HUES6 (cell line): ENCODE measurements around the gene NUP210.

ENCODE experiments used
- H3K27ac ChIP-seq: 2 replicates; pipeline ENCODE4 v1.7.0; 2013; ENCODE audit warnings: low read depth, mild to moderate bottlenecking, low read length, inconsistent platforms
- H3K27me3 ChIP-seq: 2 replicates; pipeline ENCODE4 v1.6.1; 2013; ENCODE audit warnings: low read length; ENCODE audit not compliant: control insufficient read depth, insufficient read depth
- H3K36me3 ChIP-seq: 2 replicates; pipeline ENCODE4 v1.6.1; 2013; ENCODE audit warnings: low read length; ENCODE audit not compliant: control insufficient read depth, insufficient read depth
- H3K4me1 ChIP-seq: 2 replicates; pipeline ENCODE4 v1.6.1; 2013; ENCODE audit warnings: low read length; ENCODE audit not compliant: control insufficient read depth, insufficient read depth
- H3K4me3 ChIP-seq: 2 replicates; pipeline ENCODE4 v1.5.1; 2013; ENCODE audit warnings: low read depth, low read length
- H3K9ac ChIP-seq: one replicate; pipeline ENCODE4 v1.6.1; 2013; ENCODE audit warnings: mild to moderate bottlenecking, low read length
- H3K9me3 ChIP-seq: 2 replicates; pipeline ENCODE4 v1.6.1; 2013; ENCODE audit warnings: low read depth, low read length; ENCODE audit not compliant: control insufficient read depth, insufficient read depth

NUP210 gene

GRCh38 chr3:13403847-13404246 is 16.3 kb downstream of the NUP210 start:
- Histone ChIP-seq H3K27me3 (no peaks in the 10 kb centered on the region), H3K4me1 (no peaks in the 10 kb centered on the region; the same call in 1 of the 2 replicates), H3K27ac (no peak overlapping the region), H3K4me3 (no peak overlapping the region), H3K9me3 (peaks cover 9% of the 10 kb centered on the region; the same call in 1 of the 2 replicates), H3K9ac (no peak overlapping the region), H3K36me3 (no peaks in the 10 kb centered on the region)

- H3K36me3 ChIP-seq: no peaks in the 10 kb centered on the region
- H3K4me3 ChIP-seq: no peak overlapping the region
- H3K27me3 ChIP-seq: no peaks in the 10 kb centered on the region
- peaks cover 5% of the 10 kb centered on the region; the same call in 1 of the 2 replicates for H3K9me3 ChIP-seq
- H3K4me1 ChIP-seq: no peaks in the 10 kb centered on the region; the same call in 1 of the 2 replicates
- H3K9ac ChIP-seq: no peak overlapping the region
- H3K27ac ChIP-seq: no peak overlapping the region
Observed at GRCh38 chr3:13403213-13403819, 16.8 kb downstream of the NUP210 start.

- Histone ChIP-seq H3K27ac (no peak overlapping the region), H3K27me3 (no peaks in the 10 kb centered on the region), H3K4me1 (no peaks in the 10 kb centered on the region; the same call in 1 of the 2 replicates), H3K9me3 (no peaks in the 10 kb centered on the region), H3K4me3 (no peak overlapping the region), H3K9ac (no peak overlapping the region), H3K36me3 (peaks cover 11% of the 10 kb centered on the region)
Observed at GRCh38 chr3:13401149-13401548, 19.0 kb downstream of the NUP210 start.

- Histone ChIP-seq H3K9ac (no peak overlapping the region), H3K27ac (no peak overlapping the region), H3K9me3 (no peaks in the 10 kb centered on the region), H3K27me3 (no peaks in the 10 kb centered on the region), H3K4me3 (no peak overlapping the region), H3K4me1 (no peaks in the 10 kb centered on the region; the same call in 1 of the 2 replicates), H3K36me3 (peaks cover 18% of the 10 kb centered on the region)
Observed at GRCh38 chr3:13400114-13400673, 19.9 kb downstream of the NUP210 start.

GRCh38 chr3:13399603-13400002 is 20.5 kb downstream of the NUP210 start:
- Histone ChIP-seq H3K4me3 (no peak overlapping the region), H3K36me3 (peaks cover 22% of the 10 kb centered on the region), H3K4me1 (no peaks in the 10 kb centered on the region; the same call in 1 of the 2 replicates), H3K27me3 (no peaks in the 10 kb centered on the region), H3K9ac (no peak overlapping the region), H3K27ac (no peak overlapping the region), H3K9me3 (no peaks in the 10 kb centered on the region)

- no peaks in the 10 kb centered on the region for H3K9me3 ChIP-seq
- H3K4me1 ChIP-seq: no peaks in the 10 kb centered on the region
- H3K27ac ChIP-seq: no peak overlapping the region
- no peak overlapping the region for H3K4me3 ChIP-seq
- no peak overlapping the region for H3K9ac ChIP-seq
- peaks cover 40% of the 10 kb centered on the region for H3K36me3 ChIP-seq
- no peaks in the 10 kb centered on the region for H3K27me3 ChIP-seq
Observed at GRCh38 chr3:13397316-13397715, 22.8 kb downstream of the NUP210 start.

- Histone ChIP-seq H3K4me1 (no peaks in the 10 kb centered on the region), H3K27me3 (no peaks in the 10 kb centered on the region), H3K36me3 (peaks cover 63% of the 10 kb centered on the region), H3K4me3 (no peak overlapping the region), H3K9ac (no peak overlapping the region), H3K27ac (no peak overlapping the region), H3K9me3 (no peaks in the 10 kb centered on the region)
Observed at GRCh38 chr3:13394363-13394762, 25.8 kb downstream of the NUP210 start.

GRCh38 chr3:13393427-13394360 is 26.4 kb downstream of the NUP210 start:
- Histone ChIP-seq H3K36me3 (peaks cover 68% of the 10 kb centered on the region), H3K27me3 (no peaks in the 10 kb centered on the region), H3K9me3 (no peaks in the 10 kb centered on the region), H3K27ac (no peak overlapping the region), H3K4me1 (no peaks in the 10 kb centered on the region), H3K4me3 (no peak overlapping the region), H3K9ac (no peak overlapping the region)

GRCh38 chr3:13391308-13391707 is 28.8 kb downstream of the NUP210 start:
- Histone ChIP-seq H3K27ac (no peak overlapping the region), H3K9me3 (no peaks in the 10 kb centered on the region), H3K9ac (no peak overlapping the region), H3K27me3 (no peaks in the 10 kb centered on the region), H3K4me1 (no peaks in the 10 kb centered on the region), H3K4me3 (no peak overlapping the region), H3K36me3 (peaks cover 77% of the 10 kb centered on the region)

- Histone ChIP-seq H3K9me3 (no peaks in the 10 kb centered on the region), H3K4me1 (no peaks in the 10 kb centered on the region), H3K4me3 (no peak overlapping the region), H3K9ac (no peak overlapping the region), H3K27me3 (no peaks in the 10 kb centered on the region), H3K27ac (no peak overlapping the region), H3K36me3 (peaks cover 82% of the 10 kb centered on the region)
Observed at GRCh38 chr3:13389378-13389777, 30.7 kb downstream of the NUP210 start.

GRCh38 chr3:13388816-13389215 is 31.3 kb downstream of the NUP210 start:
- no peaks in the 10 kb centered on the region for H3K9me3 ChIP-seq
- H3K4me1 ChIP-seq: no peaks in the 10 kb centered on the region
- H3K27ac ChIP-seq: no peak overlapping the region
- H3K36me3 ChIP-seq: peaks cover 81% of the 10 kb centered on the region
- H3K27me3 ChIP-seq: no peaks in the 10 kb centered on the region
- H3K9ac ChIP-seq: no peak overlapping the region
- H3K4me3 ChIP-seq: no peak overlapping the region
